SK-N-SH (cell line): ENCODE results near the gene APLP2.

Source experiments
- EP300 ChIP-seq, 2 experiments: IDR thresholded peaks; 2 replicates each; pipeline versions ENCODE4 v1.4.0 to v1.6.1; 2012; ENCODE audit warnings: borderline replicate concordance in 1 of 2, low read depth in 1 of 2, low read length in 1 of 2
- FOXM1 ChIP-seq: IDR thresholded peaks from 2 replicates; pipeline ENCODE4 v1.4.0; 2012; ENCODE audit warnings: low read depth, mild to moderate bottlenecking
- GABPA ChIP-seq: IDR thresholded peaks from 2 replicates; pipeline ENCODE4 v1.4.0; 2012; ENCODE audit warnings: low read depth, mild to moderate bottlenecking
- NFIC ChIP-seq: IDR thresholded peaks from 2 replicates; pipeline ENCODE4 v1.4.0; 2012; ENCODE audit warnings: borderline replicate concordance
- RAD21 ChIP-seq: IDR thresholded peaks from 2 replicates; pipeline ENCODE4 v1.6.1; 2012; ENCODE audit warnings: mild to moderate bottlenecking, low read length
- TAF1 ChIP-seq: IDR thresholded peaks from 2 replicates; pipeline ENCODE4 v1.6.1; 2012; ENCODE audit warnings: low read depth, mild to moderate bottlenecking, low read length, moderate library complexity, borderline replicate concordance
- TCF12 ChIP-seq: IDR thresholded peaks from 2 replicates; pipeline ENCODE4 v1.4.0; 2012
- USF1 ChIP-seq: IDR thresholded peaks from 2 replicates; pipeline ENCODE4 v1.4.0; 2012; ENCODE audit warnings: low read depth, borderline replicate concordance
- YY1 ChIP-seq: IDR thresholded peaks from 2 replicates; pipeline ENCODE4 v1.4.0; 2012; ENCODE audit warnings: low read depth, mild to moderate bottlenecking
- TF ChIP-seq, protein P1 (sequence below): IDR thresholded peaks from 2 replicates; pipeline ENCODE4 v1.4.0; 2012; ENCODE audit warnings: low read depth
- TF ChIP-seq, protein P2 (sequence below): fragments of 200-600 bp; sonication (generic); IDR thresholded peaks from 2 replicates; pipeline ENCODE4 v1.6.1; 2017; ENCODE audit warnings: antibody characterized with exemption, mild to moderate bottlenecking, moderate library complexity
- TF ChIP-seq, protein P3 (sequence below): fragments of 150-350 bp; IDR thresholded peaks from 2 replicates; pipeline ENCODE4 v1.6.1; 2017; ENCODE audit warnings: antibody characterized with exemption, low read length, low read depth, borderline replicate concordance
- TF ChIP-seq, protein P4 (sequence below): IDR thresholded peaks from 2 replicates; pipeline ENCODE4 v1.6.1; 2012; ENCODE audit warnings: mild to moderate bottlenecking, low read depth, low read length, moderate library complexity

DNA sequence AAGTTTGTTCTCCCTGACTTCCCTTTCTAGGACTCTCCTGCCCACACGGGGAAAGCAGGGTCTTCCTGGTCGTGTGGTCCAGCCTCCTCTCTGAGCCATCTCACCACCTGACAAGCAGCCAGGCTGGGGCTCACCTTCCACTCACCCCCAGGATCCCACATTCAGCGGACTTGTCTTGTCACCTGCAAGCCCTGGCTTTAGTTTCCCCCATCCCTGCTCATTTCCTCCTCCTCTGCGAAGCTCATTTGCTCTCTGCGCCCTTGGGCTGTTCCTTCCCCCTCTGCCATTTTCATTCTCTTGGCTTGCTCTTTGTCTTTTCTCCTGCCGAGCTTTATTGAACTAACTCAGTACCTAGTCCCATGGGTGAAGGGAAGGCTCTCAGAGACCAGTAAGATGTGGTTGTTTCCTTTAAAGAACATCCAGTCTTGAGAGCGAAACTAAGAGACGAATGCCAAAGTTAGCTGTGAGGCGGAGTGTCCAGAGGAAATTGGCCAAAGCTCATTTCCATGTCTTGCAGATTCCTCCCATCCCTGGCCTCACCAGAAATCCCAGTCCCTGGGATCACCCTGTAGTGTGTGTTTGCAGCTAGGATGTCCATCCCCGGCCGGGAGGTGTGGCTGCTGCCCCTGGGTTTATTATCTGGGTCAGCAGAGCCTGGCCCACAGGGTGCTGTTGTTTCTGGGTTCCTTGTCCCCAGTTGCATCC is 91.9 kb downstream of the APLP2 start:
- TF ChIP-seq, protein P1, sequence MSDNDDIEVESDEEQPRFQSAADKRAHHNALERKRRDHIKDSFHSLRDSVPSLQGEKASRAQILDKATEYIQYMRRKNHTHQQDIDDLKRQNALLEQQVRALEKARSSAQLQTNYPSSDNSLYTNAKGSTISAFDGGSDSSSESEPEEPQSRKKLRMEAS = no peak
- TF ChIP-seq GABPA (no peak), USF1 (no peak), EP300 (IDR thresholded peaks at IDR 0.05; ENCODE audit: borderline replicate concordance in 1 of 2, low read depth in 1 of 2, low read length in 1 of 2) (no peak), TCF12 (no peak), NFIC (no peak), YY1 (no peak), FOXM1 (no peak), RAD21 (no peak), TAF1 (no peak)
- TF ChIP-seq, protein P2, sequence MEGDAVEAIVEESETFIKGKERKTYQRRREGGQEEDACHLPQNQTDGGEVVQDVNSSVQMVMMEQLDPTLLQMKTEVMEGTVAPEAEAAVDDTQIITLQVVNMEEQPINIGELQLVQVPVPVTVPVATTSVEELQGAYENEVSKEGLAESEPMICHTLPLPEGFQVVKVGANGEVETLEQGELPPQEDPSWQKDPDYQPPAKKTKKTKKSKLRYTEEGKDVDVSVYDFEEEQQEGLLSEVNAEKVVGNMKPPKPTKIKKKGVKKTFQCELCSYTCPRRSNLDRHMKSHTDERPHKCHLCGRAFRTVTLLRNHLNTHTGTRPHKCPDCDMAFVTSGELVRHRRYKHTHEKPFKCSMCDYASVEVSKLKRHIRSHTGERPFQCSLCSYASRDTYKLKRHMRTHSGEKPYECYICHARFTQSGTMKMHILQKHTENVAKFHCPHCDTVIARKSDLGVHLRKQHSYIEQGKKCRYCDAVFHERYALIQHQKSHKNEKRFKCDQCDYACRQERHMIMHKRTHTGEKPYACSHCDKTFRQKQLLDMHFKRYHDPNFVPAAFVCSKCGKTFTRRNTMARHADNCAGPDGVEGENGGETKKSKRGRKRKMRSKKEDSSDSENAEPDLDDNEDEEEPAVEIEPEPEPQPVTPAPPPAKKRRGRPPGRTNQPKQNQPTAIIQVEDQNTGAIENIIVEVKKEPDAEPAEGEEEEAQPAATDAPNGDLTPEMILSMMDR = no peak
- TF ChIP-seq, protein P3, sequence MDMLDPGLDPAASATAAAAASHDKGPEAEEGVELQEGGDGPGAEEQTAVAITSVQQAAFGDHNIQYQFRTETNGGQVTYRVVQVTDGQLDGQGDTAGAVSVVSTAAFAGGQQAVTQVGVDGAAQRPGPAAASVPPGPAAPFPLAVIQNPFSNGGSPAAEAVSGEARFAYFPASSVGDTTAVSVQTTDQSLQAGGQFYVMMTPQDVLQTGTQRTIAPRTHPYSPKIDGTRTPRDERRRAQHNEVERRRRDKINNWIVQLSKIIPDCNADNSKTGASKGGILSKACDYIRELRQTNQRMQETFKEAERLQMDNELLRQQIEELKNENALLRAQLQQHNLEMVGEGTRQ = no peak
- TF ChIP-seq, protein P4, sequence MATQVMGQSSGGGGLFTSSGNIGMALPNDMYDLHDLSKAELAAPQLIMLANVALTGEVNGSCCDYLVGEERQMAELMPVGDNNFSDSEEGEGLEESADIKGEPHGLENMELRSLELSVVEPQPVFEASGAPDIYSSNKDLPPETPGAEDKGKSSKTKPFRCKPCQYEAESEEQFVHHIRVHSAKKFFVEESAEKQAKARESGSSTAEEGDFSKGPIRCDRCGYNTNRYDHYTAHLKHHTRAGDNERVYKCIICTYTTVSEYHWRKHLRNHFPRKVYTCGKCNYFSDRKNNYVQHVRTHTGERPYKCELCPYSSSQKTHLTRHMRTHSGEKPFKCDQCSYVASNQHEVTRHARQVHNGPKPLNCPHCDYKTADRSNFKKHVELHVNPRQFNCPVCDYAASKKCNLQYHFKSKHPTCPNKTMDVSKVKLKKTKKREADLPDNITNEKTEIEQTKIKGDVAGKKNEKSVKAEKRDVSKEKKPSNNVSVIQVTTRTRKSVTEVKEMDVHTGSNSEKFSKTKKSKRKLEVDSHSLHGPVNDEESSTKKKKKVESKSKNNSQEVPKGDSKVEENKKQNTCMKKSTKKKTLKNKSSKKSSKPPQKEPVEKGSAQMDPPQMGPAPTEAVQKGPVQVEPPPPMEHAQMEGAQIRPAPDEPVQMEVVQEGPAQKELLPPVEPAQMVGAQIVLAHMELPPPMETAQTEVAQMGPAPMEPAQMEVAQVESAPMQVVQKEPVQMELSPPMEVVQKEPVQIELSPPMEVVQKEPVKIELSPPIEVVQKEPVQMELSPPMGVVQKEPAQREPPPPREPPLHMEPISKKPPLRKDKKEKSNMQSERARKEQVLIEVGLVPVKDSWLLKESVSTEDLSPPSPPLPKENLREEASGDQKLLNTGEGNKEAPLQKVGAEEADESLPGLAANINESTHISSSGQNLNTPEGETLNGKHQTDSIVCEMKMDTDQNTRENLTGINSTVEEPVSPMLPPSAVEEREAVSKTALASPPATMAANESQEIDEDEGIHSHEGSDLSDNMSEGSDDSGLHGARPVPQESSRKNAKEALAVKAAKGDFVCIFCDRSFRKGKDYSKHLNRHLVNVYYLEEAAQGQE = no peak
